Activated CD4-positive, alpha-beta T cell treated with anti-CD3 and anti-CD28 coated beads for 1 hour (primary cell): Measurements from ENCODE around the gene RCL1.

Experiments
- DNase-seq: peaks from one replicate; pipeline ENCODE4 v3.0.0-alpha.2; 2020

RCL1 gene

GRCh38 chr9:4814913-4815312 lies 22.2 kb downstream of the RCL1 start:
- DNase-seq, result no peak

GRCh38 chr9:4815381-4815956 lies 22.7 kb downstream of the RCL1 start:
- DNase-seq, result no peak

GRCh38 chr9:4820168-4820567 lies 27.4 kb downstream of the RCL1 start:
- DNase-seq, result no peak

GRCh38 chr9:4821133-4821532 lies 28.4 kb downstream of the RCL1 start:
- no peak for DNase-seq

- no peak for DNase-seq
Observed at GRCh38 chr9:4822057-4822456, 29.3 kb downstream of the RCL1 start.

- no peak for DNase-seq
Observed at GRCh38 chr9:4826417-4827166, 33.8 kb downstream of the RCL1 start.

GRCh38 chr9:4827224-4827623 lies 34.5 kb downstream of the RCL1 start:
- DNase-seq, result no peak

- DNase-seq, result no peak
Observed at GRCh38 chr9:4828761-4829160, 36.0 kb downstream of the RCL1 start.

GRCh38 chr9:4829969-4830368 lies 37.2 kb downstream of the RCL1 start:
- no peak for DNase-seq

GRCh38 chr9:4830699-4831098 lies 38.0 kb downstream of the RCL1 start:
- DNase-seq, result no peak

GRCh38 chr9:4831119-4831518 lies 38.4 kb downstream of the RCL1 start:
- no peak for DNase-seq

- DNase-seq, result no peak
Observed at GRCh38 chr9:4831944-4832343, 39.2 kb downstream of the RCL1 start.

- no peak for DNase-seq
Observed at GRCh38 chr9:4832786-4833579, 40.2 kb downstream of the RCL1 start.

- DNase-seq, result no peak
Observed at GRCh38 chr9:4833781-4834560, 41.2 kb downstream of the RCL1 start.

GRCh38 chr9:4836676-4837075 lies 43.9 kb downstream of the RCL1 start:
- no peak for DNase-seq

- DNase-seq, result no peak
Observed at GRCh38 chr9:4837261-4838188, 44.8 kb downstream of the RCL1 start.

GRCh38 chr9:4838189-4838546 lies 45.4 kb downstream of the RCL1 start:
- DNase-seq, result no peak

- no peak for DNase-seq
Observed at GRCh38 chr9:4839470-4839912, 46.7 kb downstream of the RCL1 start.

GRCh38 chr9:4840018-4840417 lies 47.3 kb downstream of the RCL1 start:
- no peak for DNase-seq

- no peak for DNase-seq
Observed at GRCh38 chr9:4842213-4842612, 49.5 kb downstream of the RCL1 start.

GRCh38 chr9:4842734-4843133 lies 50.0 kb downstream of the RCL1 start:
- DNase-seq, result no peak
